NK-92 treated with Interleukin-12 subunit alpha and Interleukin-12 subunit beta, amount 100 ng/mL, for 24 hours (cell line): ENCODE measurements around the gene PHF12.
"Not testable (repeated sequence)": the region's sequence is repeated elsewhere in the genome, so short reads cannot be mapped to it uniquely, and the experiment has no call there.

ENCODE experiments used
- DNase-seq: peaks from one replicate; lab custom pipeline; 2025; lab: John Stamatoyannopoulos, UW

The PHF12 gene

GRCh38 chr17:28929787-28930186, 21.5 kb downstream of the PHF12 start:
- no peak for DNase-seq

- peak; percentile 68 for DNase-seq
Measured at GRCh38 chr17:28928061-28928460, 23.3 kb downstream of the PHF12 start.

GRCh38 chr17:28926786-28927185, 24.5 kb downstream of the PHF12 start:
- no peak for DNase-seq

- DNase-seq: no peak
Measured at GRCh38 chr17:28926366-28926765, 25.0 kb downstream of the PHF12 start.

GRCh38 chr17:28925912-28926365, 25.4 kb downstream of the PHF12 start:
- peak; percentile 32 for DNase-seq

- no peak for DNase-seq
Measured at GRCh38 chr17:28920201-28920600, 31.1 kb downstream of the PHF12 start.

- DNase-seq: no peak
Measured at GRCh38 chr17:28918295-28918694, 33.0 kb downstream of the PHF12 start.

- DNase-seq: no peak
Measured at GRCh38 chr17:28917465-28917864, 33.9 kb downstream of the PHF12 start.

- DNase-seq: no peak
Measured at GRCh38 chr17:28917029-28917428, 34.3 kb downstream of the PHF12 start.

GRCh38 chr17:28916302-28916934, 34.9 kb downstream of the PHF12 start:
- DNase-seq: no peak

GRCh38 chr17:28912938-28913333, 38.4 kb downstream of the PHF12 start:
- no peak for DNase-seq

- DNase-seq: no peak
Measured at GRCh38 chr17:28912281-28912937, 38.9 kb downstream of the PHF12 start.

- no peak for DNase-seq
Measured at GRCh38 chr17:28911411-28912045, 39.8 kb downstream of the PHF12 start.

- no peak for DNase-seq
Measured at GRCh38 chr17:28910534-28910933, 40.8 kb downstream of the PHF12 start.

GRCh38 chr17:28908640-28909167, 42.6 kb downstream of the PHF12 start:
- no peak for DNase-seq

GRCh38 chr17:28907709-28908475, 43.4 kb downstream of the PHF12 start:
- DNase-seq: no peak

GRCh38 chr17:28906706-28907438, 44.4 kb downstream of the PHF12 start:
- no peak for DNase-seq

GRCh38 chr17:28906276-28906675, 45.0 kb downstream of the PHF12 start:
- no peak for DNase-seq

GRCh38 chr17:28904800-28905199, 46.5 kb downstream of the PHF12 start:
- DNase-seq: no peak

GRCh38 chr17:28903546-28903841, 47.8 kb downstream of the PHF12 start:
- DNase-seq: not testable (repeated sequence)

GRCh38 chr17:28902819-28903545, 48.3 kb downstream of the PHF12 start, which contains the start of gene DHRS13:
Gene DHRS13 (minus strand): TSS chr17:28903079. CDS start chr17:28902944, 135 bp downstream.
- peak; percentile 89 for DNase-seq
